HG02759 (cell line): Measurements from ENCODE around the gene IGFBP2.

Experiments used
- ATAC-seq: cut with Tn5 transposase; IDR thresholded peaks from one replicate; pipeline ENCODE4 v1.9.1; 2021; ENCODE audit warnings: mild to moderate bottlenecking, moderate library complexity; ENCODE audit not compliant: unreplicated experiment

The IGFBP2 gene

GRCh38 chr2:216661051-216661450, 27.8 kb downstream of the IGFBP2 start:
- ATAC-seq, result no peak

- no peak for ATAC-seq
These were observed 28.6 kb downstream of the IGFBP2 start for GRCh38 chr2:216661639-216662375.

- ATAC-seq, result no peak
These were observed 29.9 kb downstream of the IGFBP2 start for GRCh38 chr2:216663106-216663505.

GRCh38 chr2:216663846-216664245, 30.6 kb downstream of the IGFBP2 start:
- ATAC-seq, result no peak

- ATAC-seq, result no peak
These were observed 31.4 kb downstream of the IGFBP2 start for GRCh38 chr2:216664593-216665034.

GRCh38 chr2:216665242-216665641, 32.0 kb downstream of the IGFBP2 start:
- no peak for ATAC-seq

- no peak for ATAC-seq
These were observed 32.5 kb downstream of the IGFBP2 start for GRCh38 chr2:216665717-216666116.

- ATAC-seq, result peak; percentile 79
These were observed 33.4 kb downstream of the IGFBP2 start for GRCh38 chr2:216666461-216667233.

- no peak for ATAC-seq
These were observed 37.3 kb downstream of the IGFBP2 start for GRCh38 chr2:216670266-216671080.

GRCh38 chr2:216671081-216671411, 37.8 kb downstream of the IGFBP2 start:
- no peak for ATAC-seq

GRCh38 chr2:216671791-216672343, 38.6 kb downstream of the IGFBP2 start:
- no peak for ATAC-seq

GRCh38 chr2:216672466-216672865, 39.2 kb downstream of the IGFBP2 start:
- no peak for ATAC-seq

- no peak for ATAC-seq
These were observed 39.8 kb downstream of the IGFBP2 start for GRCh38 chr2:216673021-216673420.

GRCh38 chr2:216673609-216674008, 40.4 kb downstream of the IGFBP2 start:
- no peak for ATAC-seq

- no peak for ATAC-seq
These were observed 41.2 kb downstream of the IGFBP2 start for GRCh38 chr2:216674376-216674775.

- ATAC-seq, result no peak
These were observed 43.4 kb downstream of the IGFBP2 start for GRCh38 chr2:216676630-216677029.

GRCh38 chr2:216677439-216678097, 44.3 kb downstream of the IGFBP2 start:
- ATAC-seq, result no peak

GRCh38 chr2:216678098-216678465, 44.9 kb downstream of the IGFBP2 start:
- ATAC-seq, result no peak

GRCh38 chr2:216678813-216679657, 45.8 kb downstream of the IGFBP2 start:
- no peak for ATAC-seq

- ATAC-seq, result no peak
These were observed 46.4 kb downstream of the IGFBP2 start for GRCh38 chr2:216679658-216680024.
